ENCODE measurements around the gene PCNT.

GRCh38 chr21:46455575-46456385, 131.8 kb downstream of the PCNT start:
- TF ChIP-seq CTCF (IDR thresholded peaks at IDR 0.05) = no peak
- no peak for TF ChIP-seq POLR2A (IDR thresholded peaks at IDR 0.05)

All from lower leg skin (tissue), 3 donors.